ENCODE results near the gene ZNF862. TPM values are rescaled to one million over a fixed set of nuclear protein-coding genes. Genes with fewer than 3 reads are reported as not detected.

Gene ZNF862
- total RNA-seq (2014; rRNA removed; shearing (Covaris generic)): 2.9 and 3.0 TPM in 2 replicates

- DNase-seq (ENCODE audit: low read depth): peak; percentile 100
These were observed at the start of gene ZNF862 for GRCh38 chr7:149838224-149838991. Gene ZNF862 (plus strand): TSS chr7:149838375. CDS start chr7:149838612, 237 bp downstream.

GRCh38 chr7:149789101-149789500, 49.1 kb upstream of the ZNF862 start:
- no peak for DNase-seq (ENCODE audit: low read depth)

- peak; percentile 62 for DNase-seq (ENCODE audit: low read depth)
These were observed 48.0 kb upstream of the ZNF862 start for GRCh38 chr7:149790146-149790548.

- DNase-seq (ENCODE audit: low read depth): no peak
These were observed 47.3 kb upstream of the ZNF862 start for GRCh38 chr7:149790754-149791360.

- DNase-seq (ENCODE audit: low read depth): no peak
These were observed 46.6 kb upstream of the ZNF862 start for GRCh38 chr7:149791411-149792219.

GRCh38 chr7:149792220-149792595, 46.0 kb upstream of the ZNF862 start:
- no peak for DNase-seq (ENCODE audit: low read depth)

GRCh38 chr7:149793261-149793660, 44.9 kb upstream of the ZNF862 start:
- DNase-seq (ENCODE audit: low read depth): no peak

- DNase-seq (ENCODE audit: low read depth): no peak
These were observed 43.5 kb upstream of the ZNF862 start for GRCh38 chr7:149794661-149795060.

- DNase-seq (ENCODE audit: low read depth): no peak
These were observed 43.0 kb upstream of the ZNF862 start for GRCh38 chr7:149795126-149795525.

- DNase-seq (ENCODE audit: low read depth): no peak
These were observed 41.8 kb upstream of the ZNF862 start for GRCh38 chr7:149796287-149796860.

GRCh38 chr7:149797771-149798170, 40.4 kb upstream of the ZNF862 start:
- no peak for DNase-seq (ENCODE audit: low read depth)

GRCh38 chr7:149799397-149800168, 38.6 kb upstream of the ZNF862 start:
- peak; percentile 54 for DNase-seq (ENCODE audit: low read depth)

GRCh38 chr7:149800169-149800555, 38.0 kb upstream of the ZNF862 start:
- no peak for DNase-seq (ENCODE audit: low read depth)

- DNase-seq (ENCODE audit: low read depth): no peak
These were observed 37.1 kb upstream of the ZNF862 start for GRCh38 chr7:149801002-149801566.

GRCh38 chr7:149801816-149802215, 36.4 kb upstream of the ZNF862 start:
- no peak for DNase-seq (ENCODE audit: low read depth)

GRCh38 chr7:149802966-149803365, 35.2 kb upstream of the ZNF862 start:
- no peak for DNase-seq (ENCODE audit: low read depth)

- DNase-seq (ENCODE audit: low read depth): no peak
These were observed 34.6 kb upstream of the ZNF862 start for GRCh38 chr7:149803551-149804074.

GRCh38 chr7:149804106-149804505, 34.1 kb upstream of the ZNF862 start:
- no peak for DNase-seq (ENCODE audit: low read depth)

GRCh38 chr7:149806726-149807125, 31.4 kb upstream of the ZNF862 start:
- DNase-seq (ENCODE audit: low read depth): no peak

- no peak for DNase-seq (ENCODE audit: low read depth)
These were observed 29.9 kb upstream of the ZNF862 start for GRCh38 chr7:149808311-149808710.

GRCh38 chr7:149809215-149809614, 29.0 kb upstream of the ZNF862 start:
- DNase-seq (ENCODE audit: low read depth): no peak
